ENCODE measurements around the gene PIK3CG.
A peak's percentile ranks its signal among the peaks of the same experiment; 100 is the strongest.

The PIK3CG gene

GRCh38 chr7:106944035-106944665 lies 79.1 kb downstream of the PIK3CG start:
- no CpG with 5 or more reads among the region's 9 CpGs for WGBS (ENCODE audit: extremely low coverage, insufficient coverage, low lambda C conversion rate)
- Histone ChIP-seq H2BK15ac (replicated peaks; ENCODE audit: low read depth) (no peak overlapping the region), H3K23ac (ENCODE audit: low read length) (no peak overlapping the region), H3K79me2 (ENCODE audit: control insufficient read depth, insufficient read depth, low read length) (no peaks in the 10 kb centered on the region), H3K4me3 (ENCODE audit: low read length) (no peak overlapping the region), H3K36me3 (ENCODE audit: control insufficient read depth, insufficient read depth, low read length) (no peaks in the 10 kb centered on the region), H4K8ac (ENCODE audit: low read depth, low read length) (no peak overlapping the region), H3K27ac (ENCODE audit: low read depth, low read length) (no peak overlapping the region), H2BK5ac (ENCODE audit: low read length) (no peak overlapping the region), H3K18ac (ENCODE audit: low read length) (no peak overlapping the region), H3K4me2 (ENCODE audit: low read length) (no peak overlapping the region), H3K4me1 (ENCODE audit: control insufficient read depth, low read depth, low read length) (no peaks in the 10 kb centered on the region), H3K9ac (ENCODE audit: low read length) (no peak overlapping the region), H3K79me1 (ENCODE audit: low read length) (no peaks in the 10 kb centered on the region), H3K56ac (ENCODE audit: low read length) (peak overlapping the region; percentile 12), H3K4ac (ENCODE audit: low read depth, low read length) (no peak overlapping the region), H4K5ac (ENCODE audit: low read length) (no peak overlapping the region), H3K27me3 (ENCODE audit: insufficient read depth, low read length, poor library complexity) (no peaks in the 10 kb centered on the region), H2BK120ac (ENCODE audit: low read depth, low read length) (no peak overlapping the region), H2AK5ac (ENCODE audit: low read length) (no peak overlapping the region)
- peak; percentile 39 for DNase-seq

- Histone ChIP-seq H3K4me1 (ENCODE audit: control insufficient read depth, low read depth, low read length) (no peaks in the 10 kb centered on the region), H3K56ac (ENCODE audit: low read length) (no peak overlapping the region), H3K27ac (ENCODE audit: low read depth, low read length) (no peak overlapping the region), H3K36me3 (ENCODE audit: control insufficient read depth, insufficient read depth, low read length) (no peaks in the 10 kb centered on the region), H3K79me2 (ENCODE audit: control insufficient read depth, insufficient read depth, low read length) (no peaks in the 10 kb centered on the region), H3K18ac (ENCODE audit: low read length) (no peak overlapping the region), H3K9ac (ENCODE audit: low read length) (no peak overlapping the region), H3K23ac (ENCODE audit: low read length) (no peak overlapping the region), H3K79me1 (ENCODE audit: low read length) (no peaks in the 10 kb centered on the region), H3K4me2 (ENCODE audit: low read length) (no peak overlapping the region), H3K4me3 (ENCODE audit: low read length) (no peak overlapping the region), H3K4ac (ENCODE audit: low read depth, low read length) (no peak overlapping the region), H2BK120ac (ENCODE audit: low read depth, low read length) (no peak overlapping the region), H2BK15ac (replicated peaks; ENCODE audit: low read depth) (no peak overlapping the region), H2BK5ac (ENCODE audit: low read length) (no peak overlapping the region), H4K5ac (ENCODE audit: low read length) (no peak overlapping the region), H4K8ac (ENCODE audit: low read depth, low read length) (no peak overlapping the region), H2AK5ac (ENCODE audit: low read length) (no peak overlapping the region), H3K27me3 (ENCODE audit: insufficient read depth, low read length, poor library complexity) (no peaks in the 10 kb centered on the region)
- peak; percentile 93 for DNase-seq
- WGBS (ENCODE audit: extremely low coverage, insufficient coverage, low lambda C conversion rate): no CpG with 5 or more reads among the region's 1 CpG
Measured at GRCh38 chr7:106947244-106947728, 82.2 kb downstream of the PIK3CG start.

DNA sequence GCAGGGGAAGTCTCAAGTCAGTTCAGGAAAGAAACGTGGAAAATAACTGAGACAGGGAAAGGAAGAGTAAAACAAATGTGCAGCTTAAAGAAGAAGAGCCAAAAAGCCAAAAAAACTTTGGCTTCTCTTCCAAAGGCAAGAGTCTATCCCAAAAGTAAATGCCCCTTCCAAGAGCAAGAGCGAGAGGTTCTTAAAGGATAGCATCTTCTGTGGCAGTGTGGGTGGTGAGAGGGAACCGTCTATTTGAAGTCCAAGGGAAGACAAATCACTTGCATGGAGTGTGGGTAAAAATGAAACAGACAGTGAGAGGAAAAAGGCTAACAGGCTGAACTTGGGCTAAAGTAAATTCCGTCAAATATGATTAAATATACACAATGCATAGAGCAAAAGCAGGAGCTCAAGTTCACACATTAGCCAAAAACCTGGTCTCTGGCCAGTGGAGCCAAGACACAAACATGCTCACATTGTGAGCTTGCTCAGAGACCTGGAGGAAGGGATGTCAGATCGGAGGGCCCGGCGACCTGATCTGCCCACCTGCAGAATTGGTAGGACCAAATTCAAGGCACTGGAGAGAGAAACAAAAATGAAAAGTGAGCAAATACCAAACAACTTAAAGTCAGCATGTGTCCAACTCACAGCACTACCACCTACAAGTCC lies 87.0 kb downstream of the PIK3CG start:
- H3K27ac ChIP-seq (ENCODE audit: low read depth, low read length): no peak overlapping the region
- WGBS (ENCODE audit: extremely low coverage, insufficient coverage, low lambda C conversion rate): no CpG with 5 or more reads among the region's 7 CpGs
- H3K79me1 ChIP-seq (ENCODE audit: low read length): no peaks in the 10 kb centered on the region
- H4K8ac ChIP-seq (ENCODE audit: low read depth, low read length): no peak overlapping the region
- no peak overlapping the region for H2BK120ac ChIP-seq (ENCODE audit: low read depth, low read length)
- H3K4ac ChIP-seq (ENCODE audit: low read depth, low read length): no peak overlapping the region
- no peak overlapping the region for H2BK5ac ChIP-seq (ENCODE audit: low read length)
- no peak overlapping the region for H3K4me3 ChIP-seq (ENCODE audit: low read length)
- H3K4me1 ChIP-seq (ENCODE audit: control insufficient read depth, low read depth, low read length): peaks cover 5% of the 10 kb centered on the region
- H3K27me3 ChIP-seq (ENCODE audit: insufficient read depth, low read length, poor library complexity): no peaks in the 10 kb centered on the region
- peak overlapping the region; percentile 34 for H3K56ac ChIP-seq (ENCODE audit: low read length)
- no peak overlapping the region for H2BK15ac ChIP-seq (replicated peaks; ENCODE audit: low read depth)
- no peak overlapping the region for H3K4me2 ChIP-seq (ENCODE audit: low read length)
- H2AK5ac ChIP-seq (ENCODE audit: low read length): no peak overlapping the region
- no peak overlapping the region for H3K18ac ChIP-seq (ENCODE audit: low read length)
- no peak overlapping the region for H3K23ac ChIP-seq (ENCODE audit: low read length)
- no peak overlapping the region for H4K5ac ChIP-seq (ENCODE audit: low read length)
- DNase-seq: no peak
- H3K9ac ChIP-seq (ENCODE audit: low read length): no peak overlapping the region
- H3K36me3 ChIP-seq (ENCODE audit: control insufficient read depth, insufficient read depth, low read length): no peaks in the 10 kb centered on the region
- H3K79me2 ChIP-seq (ENCODE audit: control insufficient read depth, insufficient read depth, low read length): no peaks in the 10 kb centered on the region

DNA sequence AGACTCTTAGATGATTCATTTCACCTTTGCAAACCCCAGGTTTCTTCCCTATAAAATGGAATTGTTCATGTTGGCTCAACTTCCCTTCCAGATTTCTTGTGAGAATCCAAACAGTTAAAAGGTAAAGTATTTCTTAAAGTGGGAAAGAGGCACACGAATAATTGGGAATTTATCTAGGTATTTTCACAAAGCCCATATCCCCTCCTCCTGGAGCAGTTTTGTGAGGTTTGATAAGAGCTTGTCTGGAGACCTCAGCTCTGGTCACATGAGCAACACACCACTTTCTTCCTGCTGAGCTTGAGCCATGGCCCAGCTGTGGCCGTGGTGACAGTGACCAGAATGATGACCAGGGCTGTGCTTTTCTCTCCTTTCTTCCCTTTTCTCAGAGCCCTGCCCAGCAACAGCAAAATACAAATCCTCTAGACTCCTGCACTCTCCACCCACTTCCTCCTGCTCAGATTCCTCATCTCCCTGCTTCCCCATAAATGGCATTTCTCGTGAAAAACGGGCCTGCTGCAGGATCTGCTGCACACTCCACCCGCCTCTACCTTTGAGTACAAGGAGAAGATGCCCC lies 87.7 kb downstream of the PIK3CG start:
- no peak overlapping the region for H3K4ac ChIP-seq (ENCODE audit: low read depth, low read length)
- no peaks in the 10 kb centered on the region for H3K79me1 ChIP-seq (ENCODE audit: low read length)
- no peak overlapping the region for H4K8ac ChIP-seq (ENCODE audit: low read depth, low read length)
- no peak overlapping the region for H3K27ac ChIP-seq (ENCODE audit: low read depth, low read length)
- H2AK5ac ChIP-seq (ENCODE audit: low read length): no peak overlapping the region
- no peaks in the 10 kb centered on the region for H3K27me3 ChIP-seq (ENCODE audit: insufficient read depth, low read length, poor library complexity)
- H3K79me2 ChIP-seq (ENCODE audit: control insufficient read depth, insufficient read depth, low read length): no peaks in the 10 kb centered on the region
- H3K9ac ChIP-seq (ENCODE audit: low read length): no peak overlapping the region
- no peak overlapping the region for H2BK120ac ChIP-seq (ENCODE audit: low read depth, low read length)
- no peaks in the 10 kb centered on the region for H3K36me3 ChIP-seq (ENCODE audit: control insufficient read depth, insufficient read depth, low read length)
- H3K56ac ChIP-seq (ENCODE audit: low read length): peak overlapping the region; percentile 67
- H3K4me2 ChIP-seq (ENCODE audit: low read length): no peak overlapping the region
- DNase-seq: peak; percentile 24
- no peak overlapping the region for H2BK5ac ChIP-seq (ENCODE audit: low read length)
- WGBS (ENCODE audit: extremely low coverage, insufficient coverage, low lambda C conversion rate): no CpG with 5 or more reads among the region's 5 CpGs
- H3K23ac ChIP-seq (ENCODE audit: low read length): no peak overlapping the region
- no peak overlapping the region for H3K4me3 ChIP-seq (ENCODE audit: low read length)
- no peak overlapping the region for H2BK15ac ChIP-seq (replicated peaks; ENCODE audit: low read depth)
- H4K5ac ChIP-seq (ENCODE audit: low read length): no peak overlapping the region
- H3K4me1 ChIP-seq (ENCODE audit: control insufficient read depth, low read depth, low read length): peaks cover 5% of the 10 kb centered on the region
- H3K18ac ChIP-seq (ENCODE audit: low read length): no peak overlapping the region

GRCh38 chr7:106954840-106955239 lies 89.8 kb downstream of the PIK3CG start:
- H3K79me1 ChIP-seq (ENCODE audit: low read length): no peaks in the 10 kb centered on the region
- H3K4ac ChIP-seq (ENCODE audit: low read depth, low read length): no peak overlapping the region
- no peak overlapping the region for H2AK5ac ChIP-seq (ENCODE audit: low read length)
- H3K4me3 ChIP-seq (ENCODE audit: low read length): no peak overlapping the region
- H3K27me3 ChIP-seq (ENCODE audit: insufficient read depth, low read length, poor library complexity): no peaks in the 10 kb centered on the region
- no peak overlapping the region for H3K27ac ChIP-seq (ENCODE audit: low read depth, low read length)
- no peak overlapping the region for H3K9ac ChIP-seq (ENCODE audit: low read length)
- no peak overlapping the region for H3K56ac ChIP-seq (ENCODE audit: low read length)
- H4K5ac ChIP-seq (ENCODE audit: low read length): no peak overlapping the region
- no peak overlapping the region for H3K4me2 ChIP-seq (ENCODE audit: low read length)
- H4K8ac ChIP-seq (ENCODE audit: low read depth, low read length): no peak overlapping the region
- H3K79me2 ChIP-seq (ENCODE audit: control insufficient read depth, insufficient read depth, low read length): no peaks in the 10 kb centered on the region
- no CpG with 5 or more reads among the region's 2 CpGs for WGBS (ENCODE audit: extremely low coverage, insufficient coverage, low lambda C conversion rate)
- no peak overlapping the region for H3K23ac ChIP-seq (ENCODE audit: low read length)
- peaks cover 5% of the 10 kb centered on the region for H3K4me1 ChIP-seq (ENCODE audit: control insufficient read depth, low read depth, low read length)
- H2BK120ac ChIP-seq (ENCODE audit: low read depth, low read length): no peak overlapping the region
- no peak overlapping the region for H2BK5ac ChIP-seq (ENCODE audit: low read length)
- no peak for DNase-seq
- H2BK15ac ChIP-seq (replicated peaks; ENCODE audit: low read depth): no peak overlapping the region
- H3K36me3 ChIP-seq (ENCODE audit: control insufficient read depth, insufficient read depth, low read length): no peaks in the 10 kb centered on the region
- no peak overlapping the region for H3K18ac ChIP-seq (ENCODE audit: low read length)
